DMS153 treated with DMSO at 0.1 percent for 48 hours (cell line): ENCODE results near the gene ATP2B2.

Source experiments
- DNase-seq: peaks from one replicate; lab custom pipeline; 2025; ENCODE audit not compliant: unreplicated experiment; lab: John Stamatoyannopoulos, UW

ATP2B2 gene

GRCh38 chr3:10432931-10433330 lies 72.5 kb downstream of the ATP2B2 start:
- no peak for DNase-seq

GRCh38 chr3:10432156-10432845 lies 73.1 kb downstream of the ATP2B2 start:
- no peak for DNase-seq

GRCh38 chr3:10430805-10431204 lies 74.6 kb downstream of the ATP2B2 start:
- DNase-seq: no peak

GRCh38 chr3:10428406-10429091 lies 76.8 kb downstream of the ATP2B2 start:
- DNase-seq: no peak

GRCh38 chr3:10426346-10427220 lies 78.8 kb downstream of the ATP2B2 start:
- DNase-seq: no peak

- no peak for DNase-seq
Observed at GRCh38 chr3:10423171-10423882, 82.1 kb downstream of the ATP2B2 start.

GRCh38 chr3:10421996-10422395 lies 83.4 kb downstream of the ATP2B2 start:
- DNase-seq: no peak

- DNase-seq: no peak
Observed at GRCh38 chr3:10420745-10421475, 84.5 kb downstream of the ATP2B2 start.

GRCh38 chr3:10419637-10420232 lies 85.7 kb downstream of the ATP2B2 start:
- DNase-seq: no peak

GRCh38 chr3:10417847-10418246 lies 87.5 kb downstream of the ATP2B2 start:
- no peak for DNase-seq

GRCh38 chr3:10416730-10417300 lies 88.6 kb downstream of the ATP2B2 start:
- DNase-seq: no peak

- DNase-seq: no peak
Observed at GRCh38 chr3:10413041-10413440, 92.3 kb downstream of the ATP2B2 start.

GRCh38 chr3:10411598-10412332 lies 93.6 kb downstream of the ATP2B2 start:
- no peak for DNase-seq

- DNase-seq: no peak
Observed at GRCh38 chr3:10410383-10411002, 94.9 kb downstream of the ATP2B2 start.

- DNase-seq: no peak
Observed at GRCh38 chr3:10408680-10409079, 96.7 kb downstream of the ATP2B2 start.

GRCh38 chr3:10407361-10407760 lies 98.0 kb downstream of the ATP2B2 start:
- DNase-seq: no peak

- DNase-seq: no peak
Observed at GRCh38 chr3:10406414-10406813, 99.0 kb downstream of the ATP2B2 start.

GRCh38 chr3:10405816-10406215 lies 99.6 kb downstream of the ATP2B2 start:
- no peak for DNase-seq

- DNase-seq: no peak
Observed at GRCh38 chr3:10404876-10405275, 100.5 kb downstream of the ATP2B2 start.
